Breast epithelium (tissue), 3 donors: ENCODE measurements around the gene TUB.

Experiments
- POLR2A ChIP-seq: fragments of 450-650 bp; IDR thresholded peaks from one replicate; pipeline ENCODE4 v1.6.1; 2016; ENCODE audit warnings: antibody characterized with exemption, mild to moderate bottlenecking, moderate library complexity
- POLR2AphosphoS5 ChIP-seq, 3 donors: sonication (generic); formaldehyde crosslinking; IDR thresholded peaks; one replicate each; pipeline ENCODE4 v1.6.1; 2017; ENCODE audit warnings: antibody characterized with exemption in 3 of 3
- TF ChIP-seq, protein P1 (sequence below), 3 donors: fragments of 450-650 bp; IDR thresholded peaks; one replicate each; pipeline ENCODE4 v1.5.1; 2016 to 2017; ENCODE audit warnings: antibody characterized with exemption in 3 of 3, mild to moderate bottlenecking in 3 of 3, moderate library complexity in 3 of 3

DNA sequence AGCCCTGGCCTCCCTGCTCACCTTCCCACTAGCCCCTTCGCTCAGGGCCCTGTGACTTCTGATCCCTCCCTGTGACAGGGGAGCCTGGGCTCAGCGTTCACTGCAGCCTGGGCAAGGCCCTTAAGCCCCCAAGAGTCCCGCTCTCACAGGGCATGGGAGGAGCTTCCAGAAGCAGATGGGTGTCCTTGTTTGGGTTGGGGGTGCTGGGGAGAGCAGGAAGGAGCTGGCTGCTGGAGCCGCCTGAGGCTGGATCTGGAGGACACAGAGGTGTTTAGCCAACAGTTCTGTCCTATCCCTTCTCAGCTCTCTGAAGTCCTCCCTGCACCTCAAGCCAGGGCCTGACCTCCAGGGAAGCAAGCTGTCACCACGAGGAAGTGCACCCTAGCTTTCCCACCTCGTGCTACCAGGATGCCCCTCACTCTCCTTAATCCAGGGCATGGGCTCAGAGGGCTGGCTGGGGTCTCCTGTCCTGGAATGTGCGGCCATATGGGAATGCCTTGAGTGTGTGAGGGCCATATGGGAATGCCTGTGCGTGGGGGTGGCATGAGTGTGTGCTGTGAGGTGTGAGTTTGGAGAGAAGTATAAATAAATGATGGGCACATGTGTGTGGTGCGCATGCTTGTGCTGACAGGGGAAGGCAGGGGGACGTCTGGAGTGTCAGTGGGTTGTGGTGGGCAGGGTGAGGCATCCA, 25.0 kb upstream of the TUB start:
- TF ChIP-seq, protein P1, sequence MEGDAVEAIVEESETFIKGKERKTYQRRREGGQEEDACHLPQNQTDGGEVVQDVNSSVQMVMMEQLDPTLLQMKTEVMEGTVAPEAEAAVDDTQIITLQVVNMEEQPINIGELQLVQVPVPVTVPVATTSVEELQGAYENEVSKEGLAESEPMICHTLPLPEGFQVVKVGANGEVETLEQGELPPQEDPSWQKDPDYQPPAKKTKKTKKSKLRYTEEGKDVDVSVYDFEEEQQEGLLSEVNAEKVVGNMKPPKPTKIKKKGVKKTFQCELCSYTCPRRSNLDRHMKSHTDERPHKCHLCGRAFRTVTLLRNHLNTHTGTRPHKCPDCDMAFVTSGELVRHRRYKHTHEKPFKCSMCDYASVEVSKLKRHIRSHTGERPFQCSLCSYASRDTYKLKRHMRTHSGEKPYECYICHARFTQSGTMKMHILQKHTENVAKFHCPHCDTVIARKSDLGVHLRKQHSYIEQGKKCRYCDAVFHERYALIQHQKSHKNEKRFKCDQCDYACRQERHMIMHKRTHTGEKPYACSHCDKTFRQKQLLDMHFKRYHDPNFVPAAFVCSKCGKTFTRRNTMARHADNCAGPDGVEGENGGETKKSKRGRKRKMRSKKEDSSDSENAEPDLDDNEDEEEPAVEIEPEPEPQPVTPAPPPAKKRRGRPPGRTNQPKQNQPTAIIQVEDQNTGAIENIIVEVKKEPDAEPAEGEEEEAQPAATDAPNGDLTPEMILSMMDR (IDR thresholded peaks at IDR 0.05) = no peak
- TF ChIP-seq POLR2A (no peak), POLR2AphosphoS5 (IDR thresholded peaks at IDR 0.05) (no peak)
